Measurements from ENCODE around the gene MUC21. TPM values are rescaled to one million over a fixed set of nuclear protein-coding genes. Genes with fewer than 3 reads are reported as not detected.

Gene MUC21
- total and polyA plus RNA-seq, 9 of the 15 experiments (the other 6 are each of a cell fraction or from before 2014, with no cell fraction given) = not detected

DNA sequence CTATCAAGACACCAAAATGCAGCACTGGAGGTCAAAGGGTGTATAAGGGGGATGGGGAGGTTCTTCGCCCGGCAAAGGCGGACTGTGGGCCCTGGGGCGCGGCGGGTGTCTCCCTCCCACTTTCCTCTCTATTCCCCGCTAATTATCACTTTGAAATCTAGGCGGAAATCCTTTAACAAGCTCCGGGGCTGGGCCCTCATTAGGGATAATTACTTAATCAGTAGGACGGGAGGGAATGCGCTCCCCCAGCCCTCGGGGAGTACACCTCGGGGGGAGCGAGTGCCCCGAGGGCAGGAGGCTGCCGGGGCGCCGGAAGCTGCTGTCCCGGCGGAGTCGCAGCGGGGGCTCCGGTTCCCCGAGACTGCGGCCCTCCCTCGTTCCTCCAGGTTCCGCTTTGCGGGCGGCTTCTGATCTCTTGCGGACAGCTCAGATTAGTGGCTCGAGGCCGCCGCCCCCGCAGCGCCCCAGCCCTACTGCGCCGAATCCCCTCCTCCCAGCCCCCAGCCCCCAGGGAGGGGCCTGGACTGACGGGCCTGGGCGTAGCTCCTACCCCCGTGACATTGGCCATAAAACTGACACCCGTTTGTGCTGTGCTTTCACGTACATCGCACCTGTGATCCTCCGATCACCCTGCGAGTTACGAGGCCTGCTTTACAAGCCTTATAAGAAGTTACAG is 28.0 kb upstream of the MUC21 start (continued):
- TF ChIP-seq ARHGAP35 (IDR thresholded peaks at IDR 0.05; ENCODE audit: partially characterized antibody) (no peak), MTA1 (IDR thresholded peaks at IDR 0.05; ENCODE audit: borderline replicate concordance) (no peak; the same call in 1 of the 2 replicates), ZNF551 (CRISPR knock-in tag; IDR thresholded peaks at IDR 0.05) (no peak), POLR2AphosphoS2 (IDR thresholded peaks at IDR 0.05; ENCODE audit: low read length) (no peak), SREBF1 (IDR thresholded peaks at IDR 0.05; ENCODE audit: borderline replicate concordance, low read depth, low read length) (no peak), ZBTB5 (IDR thresholded peaks at IDR 0.05) (no peak), TAF9B (IDR thresholded peaks at IDR 0.05; ENCODE audit: partially characterized antibody) (peak; percentile 99), FOXK1 (CRISPR knock-in tag; IDR thresholded peaks at IDR 0.05; ENCODE audit: borderline replicate concordance) (no peak), CREM (IDR thresholded peaks at IDR 0.05; ENCODE audit: low read depth) (peak; percentile 64), SETDB1 (IDR thresholded peaks at IDR 0.05; ENCODE audit: low read length) (no peak), SMARCC2 (IDR thresholded peaks at IDR 0.05; ENCODE audit: low read depth) (no peak), LARP7 (IDR thresholded peaks at IDR 0.05) (no peak), CTBP1 (IDR thresholded peaks at IDR 0.05; ENCODE audit: borderline replicate concordance) (peak; percentile 84), ASH1L (IDR thresholded peaks at IDR 0.05; ENCODE audit: borderline replicate concordance, low read depth, partially characterized antibody) (no peak), HOXB6 (CRISPR knock-in tag; IDR thresholded peaks at IDR 0.05; ENCODE audit: borderline replicate concordance) (no peak), JUNB (CRISPR knock-in tag; conservative IDR thresholded peaks at IDR 0.05) (no peak), SMARCA4 (IDR thresholded peaks at IDR 0.05) (peak; percentile 42), ZNF232 (CRISPR knock-in tag; IDR thresholded peaks at IDR 0.05) (no peak), ZC3H4 (CRISPR knock-in tag; IDR thresholded peaks at IDR 0.05; ENCODE audit: borderline replicate concordance) (no peak), RBM14 (IDR thresholded peaks at IDR 0.05; ENCODE audit: borderline replicate concordance, insufficient read depth, low read depth, low read length) (no peak), NFE2 (IDR thresholded peaks at IDR 0.05; ENCODE audit: low read depth) (no peak), JUN (IDR thresholded peaks at IDR 0.05; ENCODE audit: borderline replicate concordance, low read depth, low read length) (peak; percentile 46; the same call in 1 of the 2 replicates), JUN (CRISPR knock-in tag; IDR thresholded peaks at IDR 0.05; ENCODE audit: borderline replicate concordance) (0 out of 2 replicates have a peak, but pooled peaks have one; percentile 32)
- TF ChIP-seq, protein P1, sequence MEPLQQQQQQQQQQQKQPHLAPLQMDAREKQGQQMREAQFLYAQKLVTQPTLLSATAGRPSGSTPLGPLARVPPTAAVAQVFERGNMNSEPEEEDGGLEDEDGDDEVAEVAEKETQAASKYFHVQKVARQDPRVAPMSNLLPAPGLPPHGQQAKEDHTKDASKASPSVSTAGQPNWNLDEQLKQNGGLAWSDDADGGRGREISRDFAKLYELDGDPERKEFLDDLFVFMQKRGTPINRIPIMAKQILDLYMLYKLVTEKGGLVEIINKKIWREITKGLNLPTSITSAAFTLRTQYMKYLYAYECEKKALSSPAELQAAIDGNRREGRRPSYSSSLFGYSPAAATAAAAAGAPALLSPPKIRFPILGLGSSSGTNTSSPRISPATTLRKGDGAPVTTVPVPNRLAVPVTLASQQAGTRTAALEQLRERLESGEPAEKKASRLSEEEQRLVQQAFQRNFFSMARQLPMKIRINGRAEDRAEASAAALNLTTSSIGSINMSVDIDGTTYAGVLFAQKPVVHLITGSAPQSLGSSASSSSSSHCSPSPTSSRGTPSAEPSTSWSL (CRISPR knock-in tag; IDR thresholded peaks at IDR 0.05; ENCODE audit: borderline replicate concordance) = no peak
- TF ChIP-seq, protein P2, sequence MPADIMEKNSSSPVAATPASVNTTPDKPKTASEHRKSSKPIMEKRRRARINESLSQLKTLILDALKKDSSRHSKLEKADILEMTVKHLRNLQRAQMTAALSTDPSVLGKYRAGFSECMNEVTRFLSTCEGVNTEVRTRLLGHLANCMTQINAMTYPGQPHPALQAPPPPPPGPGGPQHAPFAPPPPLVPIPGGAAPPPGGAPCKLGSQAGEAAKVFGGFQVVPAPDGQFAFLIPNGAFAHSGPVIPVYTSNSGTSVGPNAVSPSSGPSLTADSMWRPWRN (IDR thresholded peaks at IDR 0.05; ENCODE audit: low read depth) = peak; percentile 82
